Measurements from ENCODE around the gene TDRD15. TPM values are rescaled to one million over a fixed set of nuclear protein-coding genes. Genes with fewer than 3 reads are reported as not detected.
"Not testable (repeated sequence)": the region's sequence is repeated elsewhere in the genome, so short reads cannot be mapped to it uniquely, and the experiment has no call there.

The TDRD15 gene
- total and polyA plus RNA-seq, 2 experiments from 2014 or later, result 0.07 TPM; not detected in 1

DNA sequence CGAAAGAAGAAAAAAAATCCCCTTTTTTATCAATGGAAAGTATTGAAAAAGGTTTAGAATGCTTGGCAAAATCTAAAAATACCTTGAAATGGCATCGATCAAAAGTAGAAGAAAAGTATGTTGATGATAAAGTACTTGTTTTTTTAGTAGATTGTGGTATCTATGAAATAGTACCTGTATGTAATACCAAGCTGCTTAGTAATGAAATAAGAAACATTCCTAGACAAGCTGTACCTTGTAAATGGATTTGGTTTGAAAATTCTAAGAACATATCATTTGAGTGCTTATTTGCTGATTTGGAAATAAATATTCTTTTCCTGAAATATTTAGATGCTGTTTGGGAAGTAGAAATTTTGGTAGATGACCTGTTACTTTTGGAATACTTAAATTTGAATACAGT, 18.4 kb downstream of the TDRD15 start:
- Histone ChIP-seq H4K20me1 (ENCODE audit: insufficient read depth, poor library complexity, severe bottlenecking) (no peaks in the 10 kb centered on the region), H3K9me3 (ENCODE audit: low read depth) (no peaks in the 10 kb centered on the region), H3K4me1 (ENCODE audit: insufficient read depth) (no peaks in the 10 kb centered on the region), H3K4me3 (no peak overlapping the region), H3K4me2 (no peak overlapping the region), H3K27ac (no peak overlapping the region), H3K27me3 (no peaks in the 10 kb centered on the region), H3K9me2 (replicated peaks; ENCODE audit: insufficient read depth) (no peaks in the 10 kb centered on the region), H3K36me3 (replicated peaks; ENCODE audit: insufficient read depth, low read depth) (no peaks in the 10 kb centered on the region), H3K79me2 (no peaks in the 10 kb centered on the region), H2AFZ (no peak overlapping the region)
- DNase-seq (ENCODE audit: low spot score), result no peak
- TF ChIP-seq EZH2phosphoT487 (IDR thresholded peaks at IDR 0.05; ENCODE audit: low read depth, severe bottlenecking, unreplicated experiment), result no peak
- 88% methylated on average over 2 of the region's 2 CpGs for WGBS (ENCODE audit: low lambda C conversion rate, missing lambda C conversion rate)

DNA sequence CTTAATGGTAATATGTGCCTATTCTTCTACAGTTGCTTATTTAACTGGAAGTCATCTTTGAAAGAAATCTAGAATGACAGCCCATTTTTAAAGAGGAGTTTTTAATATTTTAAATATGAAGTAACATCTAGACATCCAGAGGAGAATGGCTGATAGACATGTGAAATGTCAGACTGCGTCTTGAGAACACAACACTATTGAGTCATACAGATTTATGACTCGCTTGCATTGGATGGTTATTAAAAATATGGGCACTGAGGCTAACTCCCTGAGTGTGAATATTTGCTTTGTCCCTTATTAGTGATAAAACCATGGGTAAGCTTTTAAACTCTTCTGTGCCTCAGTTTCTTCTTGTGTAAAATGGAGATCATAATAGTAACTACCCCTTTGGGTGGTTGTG, 22.9 kb downstream of the TDRD15 start:
- Histone ChIP-seq H3K4me1 (ENCODE audit: insufficient read depth) (no peaks in the 10 kb centered on the region), H3K27ac (no peak overlapping the region), H3K9me2 (replicated peaks; ENCODE audit: insufficient read depth) (no peaks in the 10 kb centered on the region), H2AFZ (no peak overlapping the region), H3K79me2 (no peaks in the 10 kb centered on the region), H3K4me3 (no peak overlapping the region), H4K20me1 (ENCODE audit: insufficient read depth, poor library complexity, severe bottlenecking) (no peaks in the 10 kb centered on the region), H3K4me2 (no peak overlapping the region), H3K9me3 (ENCODE audit: low read depth) (no peaks in the 10 kb centered on the region), H3K36me3 (replicated peaks; ENCODE audit: insufficient read depth, low read depth) (no peaks in the 10 kb centered on the region), H3K27me3 (no peaks in the 10 kb centered on the region)
- WGBS (ENCODE audit: low lambda C conversion rate, missing lambda C conversion rate), result 94% methylated on average over 2 of the region's 2 CpGs
- TF ChIP-seq, protein P1, sequence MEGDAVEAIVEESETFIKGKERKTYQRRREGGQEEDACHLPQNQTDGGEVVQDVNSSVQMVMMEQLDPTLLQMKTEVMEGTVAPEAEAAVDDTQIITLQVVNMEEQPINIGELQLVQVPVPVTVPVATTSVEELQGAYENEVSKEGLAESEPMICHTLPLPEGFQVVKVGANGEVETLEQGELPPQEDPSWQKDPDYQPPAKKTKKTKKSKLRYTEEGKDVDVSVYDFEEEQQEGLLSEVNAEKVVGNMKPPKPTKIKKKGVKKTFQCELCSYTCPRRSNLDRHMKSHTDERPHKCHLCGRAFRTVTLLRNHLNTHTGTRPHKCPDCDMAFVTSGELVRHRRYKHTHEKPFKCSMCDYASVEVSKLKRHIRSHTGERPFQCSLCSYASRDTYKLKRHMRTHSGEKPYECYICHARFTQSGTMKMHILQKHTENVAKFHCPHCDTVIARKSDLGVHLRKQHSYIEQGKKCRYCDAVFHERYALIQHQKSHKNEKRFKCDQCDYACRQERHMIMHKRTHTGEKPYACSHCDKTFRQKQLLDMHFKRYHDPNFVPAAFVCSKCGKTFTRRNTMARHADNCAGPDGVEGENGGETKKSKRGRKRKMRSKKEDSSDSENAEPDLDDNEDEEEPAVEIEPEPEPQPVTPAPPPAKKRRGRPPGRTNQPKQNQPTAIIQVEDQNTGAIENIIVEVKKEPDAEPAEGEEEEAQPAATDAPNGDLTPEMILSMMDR (IDR thresholded peaks at IDR 0.05; ENCODE audit: poor library complexity), result no peak
- no peak for DNase-seq (ENCODE audit: low spot score)

DNA sequence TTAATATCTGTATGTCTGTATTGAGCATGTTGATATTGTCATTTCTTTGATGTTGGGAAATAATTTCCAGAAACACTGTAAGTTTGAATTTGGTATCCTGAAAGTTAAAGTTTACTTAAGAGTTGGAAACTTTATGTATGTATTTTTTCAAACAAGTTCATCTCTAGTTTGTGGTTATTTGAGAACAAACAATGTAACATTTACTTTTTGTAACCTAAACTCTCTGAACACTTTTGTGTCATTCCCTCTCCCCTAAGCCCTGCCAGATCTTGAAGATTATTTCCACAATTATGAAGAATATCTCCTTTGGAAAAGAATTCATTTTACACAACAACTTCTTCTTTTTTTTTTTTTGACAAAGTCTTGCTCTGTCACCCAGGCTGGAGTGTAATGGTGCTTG, 24.9 kb downstream of the TDRD15 start:
- no peaks in the 10 kb centered on the region for H4K20me1 ChIP-seq (ENCODE audit: insufficient read depth, poor library complexity, severe bottlenecking)
- DNase-seq (ENCODE audit: low spot score), result no peak
- TF ChIP-seq, protein P1 (IDR thresholded peaks at IDR 0.05; ENCODE audit: poor library complexity), result no peak
- TF ChIP-seq EZH2 (IDR thresholded peaks at IDR 0.05; ENCODE audit: borderline replicate concordance) (no peak), EZH2phosphoT487 (IDR thresholded peaks at IDR 0.05; ENCODE audit: low read depth, severe bottlenecking, unreplicated experiment) (no peak)
- no peak overlapping the region for H3K4me3 ChIP-seq
- H3K27ac ChIP-seq, result no peak overlapping the region
- H3K9me3 ChIP-seq (ENCODE audit: low read depth), result no peaks in the 10 kb centered on the region
- no peaks in the 10 kb centered on the region for H3K36me3 ChIP-seq (replicated peaks; ENCODE audit: insufficient read depth, low read depth)
- no peaks in the 10 kb centered on the region for H3K79me2 ChIP-seq
- H3K27me3 ChIP-seq, result no peaks in the 10 kb centered on the region
- H3K4me2 ChIP-seq, result no peak overlapping the region
- H3K9me2 ChIP-seq (replicated peaks; ENCODE audit: insufficient read depth), result no peaks in the 10 kb centered on the region
- H3K4me1 ChIP-seq (ENCODE audit: insufficient read depth), result no peaks in the 10 kb centered on the region
- H2AFZ ChIP-seq, result no peak overlapping the region

DNA sequence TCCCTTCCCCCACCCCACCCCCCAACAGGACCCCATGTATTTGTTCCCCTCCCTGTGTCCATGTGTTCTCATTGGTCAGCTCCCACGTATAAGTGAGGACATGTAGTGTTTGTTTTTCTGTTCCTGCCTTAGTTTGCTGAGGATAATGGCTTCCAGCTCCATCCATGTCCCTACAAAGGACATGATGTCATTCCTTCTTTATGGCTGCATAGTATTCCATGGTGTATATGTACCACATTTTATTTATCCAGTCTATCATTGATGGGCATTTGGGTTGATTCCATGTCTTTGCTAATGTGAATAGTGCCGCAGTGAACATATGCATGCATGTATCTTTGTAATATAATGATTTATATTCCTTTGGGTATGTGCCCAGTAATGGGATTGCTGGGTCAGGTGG, 27.5 kb downstream of the TDRD15 start:
- H3K4me1 ChIP-seq (ENCODE audit: insufficient read depth); H3K4me2 ChIP-seq; H3K9me2 ChIP-seq (replicated peaks; ENCODE audit: insufficient read depth); DNase-seq (ENCODE audit: low spot score); H3K27ac ChIP-seq; H3K36me3 ChIP-seq (replicated peaks; ENCODE audit: insufficient read depth, low read depth); H3K27me3 ChIP-seq; H3K4me3 ChIP-seq; H3K9me3 ChIP-seq (ENCODE audit: low read depth); H3K79me2 ChIP-seq; H2AFZ ChIP-seq; H4K20me1 ChIP-seq (ENCODE audit: insufficient read depth, poor library complexity, severe bottlenecking): not testable (repeated sequence)
- 93% methylated on average over 2 of the region's 2 CpGs for WGBS (ENCODE audit: low lambda C conversion rate, missing lambda C conversion rate)
